ENCODE measurements around the gene TRANK1.

DNA sequence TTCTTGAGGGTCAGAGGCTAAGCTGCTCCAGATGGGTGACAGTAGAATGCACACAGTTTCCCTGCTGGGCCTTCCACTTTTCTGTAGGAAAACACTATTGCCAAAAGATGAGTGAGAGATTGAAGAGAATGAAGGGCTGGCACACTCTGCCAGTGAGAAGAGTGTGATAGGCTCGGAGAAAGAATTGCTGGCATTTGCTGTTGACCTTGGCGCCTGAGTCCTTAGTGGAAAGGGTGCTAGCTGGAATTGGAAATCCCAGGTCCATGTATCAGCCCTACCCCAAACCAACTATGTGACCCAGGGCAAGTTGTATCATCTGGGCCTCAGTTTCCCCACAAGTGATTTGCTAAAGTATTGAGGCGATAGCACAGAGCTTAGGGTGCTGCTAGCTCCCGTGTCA, 120.4 kb downstream of the TRANK1 start:
- TF ChIP-seq POLR2A (IDR thresholded peaks at IDR 0.05; ENCODE audit: control extremely low read depth in 1 of 2, low read depth in 2 of 2, low read length in 2 of 2) (no peak), PHF8 (conservative IDR thresholded peaks at IDR 0.05; ENCODE audit: low read depth, low read length) (no peak), CBX8 (IDR thresholded peaks at IDR 0.05; ENCODE audit: borderline replicate concordance, low read depth, low read length) (no peak), RFX5 (IDR thresholded peaks at IDR 0.05; ENCODE audit: borderline replicate concordance, low read depth, low read length) (no peak), RNF2 (IDR thresholded peaks at IDR 0.05; ENCODE audit: borderline replicate concordance, low read depth, low read length, missing control alignments, poor library complexity, severe bottlenecking) (no peak), BRCA1 (IDR thresholded peaks at IDR 0.05; ENCODE audit: low read depth, low read length) (no peak), FOSL1 (IDR thresholded peaks at IDR 0.05; ENCODE audit: insufficient read depth, low read depth, low read length) (no peak), CREB1 (IDR thresholded peaks at IDR 0.05) (no peak), HDAC2 (IDR thresholded peaks at IDR 0.05; ENCODE audit: borderline replicate concordance in 1 of 2, low read depth in 2 of 2, low read length in 2 of 2) (no peak)
- TF ChIP-seq, protein P1, sequence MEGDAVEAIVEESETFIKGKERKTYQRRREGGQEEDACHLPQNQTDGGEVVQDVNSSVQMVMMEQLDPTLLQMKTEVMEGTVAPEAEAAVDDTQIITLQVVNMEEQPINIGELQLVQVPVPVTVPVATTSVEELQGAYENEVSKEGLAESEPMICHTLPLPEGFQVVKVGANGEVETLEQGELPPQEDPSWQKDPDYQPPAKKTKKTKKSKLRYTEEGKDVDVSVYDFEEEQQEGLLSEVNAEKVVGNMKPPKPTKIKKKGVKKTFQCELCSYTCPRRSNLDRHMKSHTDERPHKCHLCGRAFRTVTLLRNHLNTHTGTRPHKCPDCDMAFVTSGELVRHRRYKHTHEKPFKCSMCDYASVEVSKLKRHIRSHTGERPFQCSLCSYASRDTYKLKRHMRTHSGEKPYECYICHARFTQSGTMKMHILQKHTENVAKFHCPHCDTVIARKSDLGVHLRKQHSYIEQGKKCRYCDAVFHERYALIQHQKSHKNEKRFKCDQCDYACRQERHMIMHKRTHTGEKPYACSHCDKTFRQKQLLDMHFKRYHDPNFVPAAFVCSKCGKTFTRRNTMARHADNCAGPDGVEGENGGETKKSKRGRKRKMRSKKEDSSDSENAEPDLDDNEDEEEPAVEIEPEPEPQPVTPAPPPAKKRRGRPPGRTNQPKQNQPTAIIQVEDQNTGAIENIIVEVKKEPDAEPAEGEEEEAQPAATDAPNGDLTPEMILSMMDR (IDR thresholded peaks at IDR 0.05; ENCODE audit: control extremely low read depth in 1 of 3, insufficient read depth in 1 of 3, low read depth in 1 of 3, low read length in 3 of 3): no peak

All from H1 (cell line).